ENCODE results near the gene ZBTB17.
"Not testable (repeated sequence)": the region's sequence is repeated elsewhere in the genome, so short reads cannot be mapped to it uniquely, and the experiment has no call there.

Gene ZBTB17

GRCh38 chr1:15911927-15912326 lies 64.0 kb downstream of the ZBTB17 start:
- TF ChIP-seq, protein P1, sequence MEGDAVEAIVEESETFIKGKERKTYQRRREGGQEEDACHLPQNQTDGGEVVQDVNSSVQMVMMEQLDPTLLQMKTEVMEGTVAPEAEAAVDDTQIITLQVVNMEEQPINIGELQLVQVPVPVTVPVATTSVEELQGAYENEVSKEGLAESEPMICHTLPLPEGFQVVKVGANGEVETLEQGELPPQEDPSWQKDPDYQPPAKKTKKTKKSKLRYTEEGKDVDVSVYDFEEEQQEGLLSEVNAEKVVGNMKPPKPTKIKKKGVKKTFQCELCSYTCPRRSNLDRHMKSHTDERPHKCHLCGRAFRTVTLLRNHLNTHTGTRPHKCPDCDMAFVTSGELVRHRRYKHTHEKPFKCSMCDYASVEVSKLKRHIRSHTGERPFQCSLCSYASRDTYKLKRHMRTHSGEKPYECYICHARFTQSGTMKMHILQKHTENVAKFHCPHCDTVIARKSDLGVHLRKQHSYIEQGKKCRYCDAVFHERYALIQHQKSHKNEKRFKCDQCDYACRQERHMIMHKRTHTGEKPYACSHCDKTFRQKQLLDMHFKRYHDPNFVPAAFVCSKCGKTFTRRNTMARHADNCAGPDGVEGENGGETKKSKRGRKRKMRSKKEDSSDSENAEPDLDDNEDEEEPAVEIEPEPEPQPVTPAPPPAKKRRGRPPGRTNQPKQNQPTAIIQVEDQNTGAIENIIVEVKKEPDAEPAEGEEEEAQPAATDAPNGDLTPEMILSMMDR (conservative IDR thresholded peaks at IDR 0.05; ENCODE audit: low read depth, low read length) = no peak
- DNase-seq (ENCODE audit: low read depth) = no peak
- H3K4me3 ChIP-seq (ENCODE audit: low read length) = no peak overlapping the region

- DNase-seq (ENCODE audit: low read depth) = no peak
- TF ChIP-seq, protein P1 (conservative IDR thresholded peaks at IDR 0.05; ENCODE audit: low read depth, low read length) = no peak
- no peak overlapping the region for H3K4me3 ChIP-seq (ENCODE audit: low read length)
These were observed 64.8 kb downstream of the ZBTB17 start for GRCh38 chr1:15911141-15911540.

DNA sequence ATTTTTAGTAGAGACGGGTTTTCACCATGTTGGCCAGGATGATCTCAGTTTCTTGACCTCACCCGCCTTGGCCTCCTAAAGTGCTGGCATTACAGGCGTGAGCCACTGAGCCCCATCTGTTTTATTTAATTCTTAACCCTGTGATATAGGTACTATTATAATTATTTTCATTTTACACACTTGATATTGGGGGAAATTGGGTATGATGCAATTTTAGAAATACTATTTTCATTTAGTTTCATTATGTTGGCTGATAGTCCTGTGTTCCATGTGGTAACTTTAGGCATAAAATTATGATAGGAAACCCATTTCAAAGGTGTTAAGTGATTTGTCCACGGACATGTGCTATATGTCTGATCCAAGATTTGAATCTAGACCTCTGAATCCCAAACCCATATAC lies 67.3 kb downstream of the ZBTB17 start:
- TF ChIP-seq, protein P1 (conservative IDR thresholded peaks at IDR 0.05; ENCODE audit: low read depth, low read length) = no peak
- DNase-seq (ENCODE audit: low read depth) = no peak
- H3K4me3 ChIP-seq (ENCODE audit: low read length) = no peak overlapping the region

DNA sequence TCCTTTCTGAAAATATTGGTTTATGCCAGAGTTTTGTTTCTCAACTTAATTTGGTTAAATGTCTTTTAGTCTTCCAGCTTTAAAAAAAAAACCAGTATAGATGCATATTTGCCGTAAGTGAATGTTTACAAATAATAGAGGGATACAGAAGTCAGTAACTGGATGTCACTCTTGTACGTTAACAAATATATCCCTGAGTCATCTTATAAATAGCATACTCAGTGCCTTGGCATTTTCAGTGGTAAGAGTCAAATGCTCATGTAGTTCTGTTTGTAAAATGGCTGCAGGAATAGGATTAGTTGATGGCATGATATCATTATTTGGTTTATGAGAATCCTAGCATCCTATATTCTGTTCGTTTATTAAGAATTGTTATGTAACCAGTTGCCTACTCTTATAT lies 73.0 kb downstream of the ZBTB17 start:
- TF ChIP-seq, protein P1 (conservative IDR thresholded peaks at IDR 0.05; ENCODE audit: low read depth, low read length) = no peak
- DNase-seq (ENCODE audit: low read depth) = peak; percentile 42
- H3K4me3 ChIP-seq (ENCODE audit: low read length) = no peak overlapping the region

DNA sequence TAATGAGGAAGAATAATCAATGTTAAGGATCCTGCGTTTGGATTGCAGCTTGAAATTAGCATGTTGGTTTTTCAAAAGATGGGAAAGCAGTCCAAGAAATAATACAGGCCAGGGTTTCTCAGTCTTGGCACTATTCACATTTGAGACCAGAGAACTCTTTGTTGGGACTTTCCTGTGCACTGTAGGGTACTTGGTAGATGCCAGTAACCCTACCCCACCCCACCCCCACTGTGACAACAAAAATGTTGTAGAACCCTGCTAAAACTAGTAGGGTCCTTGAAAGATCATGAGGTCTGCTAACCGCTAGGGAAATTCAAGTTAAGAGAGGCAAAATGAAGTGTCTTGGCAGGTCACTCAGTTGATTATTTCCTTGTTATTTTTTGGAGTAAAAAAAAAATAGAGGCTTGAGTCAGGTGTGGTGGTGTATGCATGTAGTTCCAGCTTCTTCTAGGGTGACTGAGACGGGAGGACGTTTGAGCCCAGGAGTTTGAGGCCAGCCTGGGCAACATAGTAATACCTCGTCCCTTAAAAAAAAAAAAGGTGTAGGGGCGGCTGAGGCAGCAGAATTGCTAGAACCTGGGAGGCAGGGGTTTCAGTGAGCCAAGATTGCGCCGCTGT lies 75.1 kb downstream of the ZBTB17 start:
- H3K4me3 ChIP-seq (ENCODE audit: low read length) = no peak overlapping the region
- TF ChIP-seq, protein P1 (conservative IDR thresholded peaks at IDR 0.05; ENCODE audit: low read depth, low read length) = no peak
- DNase-seq (ENCODE audit: low read depth) = no peak

DNA sequence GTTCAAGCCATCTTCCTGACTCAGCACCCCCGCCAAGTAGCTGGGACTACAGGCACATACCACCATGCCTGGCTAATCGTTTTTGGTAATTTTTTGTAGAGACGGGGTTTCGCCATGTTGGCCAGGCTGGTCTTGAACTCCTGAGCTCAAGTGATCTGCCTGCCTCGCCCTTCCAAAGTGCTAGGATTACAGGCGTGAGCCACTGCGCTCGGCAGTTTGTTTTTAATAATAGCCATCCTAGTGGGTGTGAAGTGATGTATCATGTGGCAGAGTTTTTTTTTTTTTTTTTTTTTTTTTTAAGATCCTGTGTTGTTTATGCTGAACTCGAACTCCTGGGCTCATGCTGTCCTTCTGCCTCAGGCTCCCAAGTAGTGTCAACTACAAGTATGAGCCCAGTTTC lies 76.6 kb downstream of the ZBTB17 start:
- no peak overlapping the region for H3K4me3 ChIP-seq (ENCODE audit: low read length)
- TF ChIP-seq, protein P1 (conservative IDR thresholded peaks at IDR 0.05; ENCODE audit: low read depth, low read length) = no peak
- DNase-seq (ENCODE audit: low read depth) = no peak

DNA sequence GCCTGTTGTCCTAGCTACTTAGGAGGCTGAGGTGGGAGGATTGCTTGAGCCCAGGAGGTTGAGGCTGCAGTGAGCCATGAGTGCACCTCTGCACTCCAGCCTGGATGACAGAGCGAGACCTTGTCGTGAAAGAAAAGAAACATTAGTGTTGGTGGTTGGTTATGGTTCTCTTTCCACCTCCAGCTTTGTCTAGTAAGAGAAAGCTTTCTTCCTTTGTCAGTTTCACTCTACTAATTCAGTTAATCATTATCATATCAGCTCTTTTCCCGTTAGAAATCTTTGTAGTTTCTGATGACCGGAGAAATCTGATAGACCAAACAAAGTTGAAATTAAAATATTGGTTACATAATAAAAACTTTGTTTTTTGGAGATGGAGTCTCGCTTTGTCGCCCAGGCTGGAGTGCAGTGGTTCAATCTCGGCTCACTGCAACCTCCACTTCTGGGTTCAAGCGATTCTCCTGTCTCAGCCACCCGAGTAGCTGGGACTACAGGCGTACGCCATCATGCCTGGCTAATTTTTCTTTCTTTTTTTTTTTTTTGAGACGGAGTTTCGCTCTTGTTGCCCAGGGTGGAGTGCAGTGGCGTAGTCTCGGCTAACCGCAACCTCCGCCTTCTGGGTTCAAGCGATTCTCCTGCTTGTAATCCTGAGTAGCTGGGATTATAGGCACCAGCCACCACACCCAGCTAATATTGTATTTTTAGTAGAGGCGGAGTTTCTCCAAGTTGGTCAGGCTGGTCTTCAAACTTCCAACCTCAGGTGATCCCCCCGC lies 78.9 kb downstream of the ZBTB17 start:
- DNase-seq (ENCODE audit: low read depth); H3K4me3 ChIP-seq (ENCODE audit: low read length): not testable (repeated sequence)

Measured in retinal pigment epithelial cell (primary cell).